HUES48 (cell line): ENCODE measurements around the gene SPEG.

ENCODE experiments used
- H3K27ac ChIP-seq: one replicate; pipeline ENCODE4 v1.7.0; 2013; ENCODE audit warnings: low read depth, low read length, inconsistent platforms
- H3K27me3 ChIP-seq: 2 replicates; pipeline ENCODE4 v1.6.1; 2013; ENCODE audit warnings: mild to moderate bottlenecking, low read length; ENCODE audit not compliant: control insufficient read depth, insufficient read depth
- H3K36me3 ChIP-seq: 2 replicates; pipeline ENCODE4 v1.6.1; 2013; ENCODE audit warnings: low read length; ENCODE audit not compliant: control insufficient read depth, insufficient read depth
- H3K4me1 ChIP-seq: 2 replicates; pipeline ENCODE4 v1.6.1; 2013; ENCODE audit warnings: mild to moderate bottlenecking, low read length; ENCODE audit not compliant: control insufficient read depth, insufficient read depth
- H3K4me3 ChIP-seq: 2 replicates; pipeline ENCODE4 v1.5.1; 2013; ENCODE audit warnings: mild to moderate bottlenecking, low read depth, low read length
- H3K9ac ChIP-seq: 2 replicates; pipeline ENCODE4 v1.6.1; 2013; ENCODE audit warnings: mild to moderate bottlenecking, low read depth, low read length, moderate library complexity
- H3K9me3 ChIP-seq: 2 replicates; pipeline ENCODE4 v1.6.1; 2013; ENCODE audit warnings: low read length; ENCODE audit not compliant: control insufficient read depth, insufficient read depth

SPEG gene

DNA sequence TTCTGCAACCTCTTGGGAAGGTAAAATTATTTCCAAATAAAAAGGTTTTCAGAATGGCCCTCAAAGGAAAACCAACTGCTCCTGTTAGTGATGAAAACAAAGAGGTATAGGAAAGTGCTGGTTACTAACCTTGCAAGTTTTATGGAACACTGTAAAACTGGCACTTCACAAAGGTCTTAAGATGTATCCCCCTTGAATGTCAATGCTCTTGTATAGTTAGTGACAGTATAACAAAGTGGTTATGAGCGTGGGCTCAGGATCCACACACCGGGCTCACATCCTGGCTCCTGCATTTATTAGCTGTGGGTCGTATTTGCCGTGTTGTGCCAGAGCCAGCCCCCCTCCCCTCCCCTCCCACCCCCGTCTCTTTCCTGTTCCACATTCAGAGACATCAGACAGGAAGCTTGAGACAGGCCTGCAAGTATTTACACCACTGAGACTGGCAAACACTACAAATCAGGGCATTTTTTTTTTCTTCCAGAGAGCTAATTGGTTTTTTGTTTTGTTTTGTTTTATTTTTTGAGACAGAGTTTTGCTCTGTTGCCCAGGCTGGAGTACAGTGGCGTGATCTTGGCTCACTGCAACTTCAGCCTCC is 37.7 kb upstream of the SPEG start:
- Histone ChIP-seq H3K9me3 (no peaks in the 10 kb centered on the region), H3K27me3 (no peaks in the 10 kb centered on the region), H3K4me3 (no peak overlapping the region), H3K27ac (no peak overlapping the region), H3K36me3 (no peaks in the 10 kb centered on the region), H3K9ac (no peak overlapping the region), H3K4me1 (peaks cover 4% of the 10 kb centered on the region; the same call in 1 of the 2 replicates)

GRCh38 chr2:219398721-219399363 is 35.8 kb upstream of the SPEG start:
- Histone ChIP-seq H3K27ac (no peak overlapping the region), H3K36me3 (no peaks in the 10 kb centered on the region), H3K27me3 (no peaks in the 10 kb centered on the region; the same call in 1 of the 2 replicates)

DNA sequence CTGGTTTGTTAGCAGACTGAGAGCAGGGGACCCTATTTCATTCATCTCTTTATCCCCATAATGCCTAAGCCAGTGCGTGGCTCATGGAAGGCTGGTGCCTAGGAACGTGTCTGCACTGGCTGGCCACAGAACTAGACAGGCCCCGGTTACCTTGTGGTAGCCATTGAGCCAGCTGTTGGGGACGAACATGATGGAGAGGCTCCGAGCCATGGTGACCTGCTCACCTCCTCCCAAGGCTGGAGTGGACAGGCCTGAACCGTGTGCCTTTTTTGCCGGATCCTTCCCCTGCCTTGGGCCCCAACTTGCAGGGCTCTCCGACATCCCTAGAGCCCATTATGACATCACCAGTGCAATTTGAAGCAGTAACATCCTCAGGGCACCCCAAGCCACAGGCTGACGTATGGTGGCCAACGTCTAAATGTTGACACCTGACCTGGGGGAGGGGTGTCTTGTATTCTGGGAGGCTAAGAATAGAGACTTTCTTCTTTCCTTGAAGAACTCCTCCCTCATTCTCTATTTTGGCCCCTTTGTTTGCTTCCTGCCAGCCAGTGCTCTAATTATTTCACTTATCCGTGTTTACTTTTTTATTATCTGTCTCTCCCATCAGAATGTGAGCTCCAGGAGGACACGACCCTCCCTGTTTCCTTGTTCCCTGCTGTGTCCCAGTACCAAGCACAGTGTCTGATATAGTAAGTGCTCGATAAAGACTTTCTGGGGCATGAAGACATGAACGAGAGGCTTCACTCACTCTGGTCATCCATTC is 34.7 kb upstream of the SPEG start:
- Histone ChIP-seq H3K4me3 (no peak overlapping the region), H3K36me3 (no peaks in the 10 kb centered on the region), H3K9ac (no peak overlapping the region), H3K4me1 (peaks cover 10% of the 10 kb centered on the region), H3K27me3 (no peaks in the 10 kb centered on the region; the same call in 1 of the 2 replicates), H3K27ac (no peak overlapping the region), H3K9me3 (no peaks in the 10 kb centered on the region)

More at GRCh38 chr2:219398721-219399363, 35.8 kb upstream of the SPEG start:
- no peaks in the 10 kb centered on the region for H3K9me3 ChIP-seq
- H3K9ac ChIP-seq = no peak overlapping the region
- peaks cover 10% of the 10 kb centered on the region for H3K4me1 ChIP-seq
- H3K4me3 ChIP-seq = no peak overlapping the region

DNA sequence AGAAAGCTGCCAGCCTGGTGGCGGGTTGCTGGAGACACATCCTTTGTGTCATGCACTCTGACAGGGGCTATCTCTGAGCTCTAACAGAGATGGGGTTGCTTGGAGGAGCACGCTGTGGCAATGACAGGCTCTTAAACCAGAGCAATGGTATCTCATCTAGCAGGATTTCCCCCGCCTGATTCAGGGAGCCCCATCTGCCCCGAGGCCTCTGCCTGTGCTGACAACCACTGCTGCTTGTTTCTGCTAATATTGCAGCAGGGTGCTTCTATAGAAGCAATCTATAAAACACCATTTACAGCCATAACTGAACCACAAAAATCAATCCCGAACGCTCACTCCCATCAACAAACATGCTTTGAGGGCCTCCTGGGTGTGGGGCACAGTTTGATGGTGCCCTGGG is 34.1 kb upstream of the SPEG start:
- H3K27me3 ChIP-seq = no peaks in the 10 kb centered on the region; the same call in 1 of the 2 replicates
- no peak overlapping the region for H3K9ac ChIP-seq
- H3K9me3 ChIP-seq = no peaks in the 10 kb centered on the region
- no peak overlapping the region for H3K4me3 ChIP-seq
- no peaks in the 10 kb centered on the region for H3K36me3 ChIP-seq
- H3K27ac ChIP-seq = no peak overlapping the region
- peaks cover 10% of the 10 kb centered on the region for H3K4me1 ChIP-seq

DNA sequence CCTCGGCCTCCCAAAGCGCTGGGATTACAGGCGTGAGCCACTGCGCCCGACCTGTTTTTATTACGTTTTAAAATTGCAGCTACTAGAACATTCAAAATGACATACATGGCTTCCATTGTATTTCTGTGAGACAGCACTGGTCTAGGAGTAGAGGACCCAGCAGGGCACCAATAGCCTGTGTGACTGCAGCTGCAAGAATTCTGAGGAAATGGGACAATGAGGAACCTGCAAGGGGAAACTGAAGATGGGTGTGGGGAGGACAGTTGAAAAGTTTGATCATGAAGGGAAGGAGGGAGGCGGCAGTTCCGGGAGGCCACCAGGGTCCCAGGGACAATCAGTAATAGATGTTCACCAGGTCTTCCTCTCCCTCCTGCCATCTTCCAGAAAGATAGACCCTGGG is 33.0 kb upstream of the SPEG start:
- Histone ChIP-seq H3K9me3 (no peaks in the 10 kb centered on the region), H3K9ac (no peak overlapping the region), H3K36me3 (no peaks in the 10 kb centered on the region), H3K4me3 (no peak overlapping the region), H3K27me3 (no peaks in the 10 kb centered on the region; the same call in 1 of the 2 replicates), H3K27ac (no peak overlapping the region), H3K4me1 (peaks cover 10% of the 10 kb centered on the region)

GRCh38 chr2:219402665-219403515 is 31.8 kb upstream of the SPEG start:
- H3K27ac ChIP-seq = no peak overlapping the region
- no peak overlapping the region for H3K9ac ChIP-seq
- no peaks in the 10 kb centered on the region; the same call in 1 of the 2 replicates for H3K27me3 ChIP-seq
- H3K4me3 ChIP-seq = no peak overlapping the region
- peaks cover 10% of the 10 kb centered on the region for H3K4me1 ChIP-seq
- no peaks in the 10 kb centered on the region for H3K9me3 ChIP-seq
- H3K36me3 ChIP-seq = no peaks in the 10 kb centered on the region

DNA sequence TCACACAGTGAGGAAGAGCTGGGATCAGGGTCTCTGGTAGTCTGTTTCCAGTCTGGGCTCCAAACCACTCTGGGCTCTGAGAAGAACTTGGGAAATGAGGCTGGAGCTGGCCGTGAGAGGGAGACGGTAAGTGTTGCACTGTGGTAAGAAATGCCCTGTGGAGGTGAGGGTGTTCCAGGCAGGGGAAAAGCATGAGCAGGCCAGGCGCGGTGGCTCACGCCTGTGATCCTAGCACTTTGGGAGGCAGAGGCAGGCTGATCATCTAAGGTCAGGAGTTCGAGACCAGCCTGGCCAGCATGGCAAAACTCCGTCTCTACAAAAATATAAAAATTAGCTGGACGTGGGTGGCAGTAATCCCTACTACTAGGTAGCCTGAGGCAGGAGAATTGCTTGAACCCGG is 30.8 kb upstream of the SPEG start:
- Histone ChIP-seq H3K4me1 (peaks cover 10% of the 10 kb centered on the region), H3K36me3 (no peaks in the 10 kb centered on the region), H3K9ac (no peak overlapping the region), H3K27me3 (no peaks in the 10 kb centered on the region; the same call in 1 of the 2 replicates), H3K27ac (no peak overlapping the region), H3K9me3 (no peaks in the 10 kb centered on the region), H3K4me3 (no peak overlapping the region)

- H3K4me3 ChIP-seq = no peak overlapping the region
- H3K4me1 ChIP-seq = peaks cover 8% of the 10 kb centered on the region
- no peak overlapping the region for H3K27ac ChIP-seq
- no peak overlapping the region for H3K9ac ChIP-seq
- H3K36me3 ChIP-seq = no peaks in the 10 kb centered on the region
- H3K9me3 ChIP-seq = no peaks in the 10 kb centered on the region
- H3K27me3 ChIP-seq = no peaks in the 10 kb centered on the region; the same call in 1 of the 2 replicates
These were observed 30.2 kb upstream of the SPEG start for GRCh38 chr2:219404291-219404910.

DNA sequence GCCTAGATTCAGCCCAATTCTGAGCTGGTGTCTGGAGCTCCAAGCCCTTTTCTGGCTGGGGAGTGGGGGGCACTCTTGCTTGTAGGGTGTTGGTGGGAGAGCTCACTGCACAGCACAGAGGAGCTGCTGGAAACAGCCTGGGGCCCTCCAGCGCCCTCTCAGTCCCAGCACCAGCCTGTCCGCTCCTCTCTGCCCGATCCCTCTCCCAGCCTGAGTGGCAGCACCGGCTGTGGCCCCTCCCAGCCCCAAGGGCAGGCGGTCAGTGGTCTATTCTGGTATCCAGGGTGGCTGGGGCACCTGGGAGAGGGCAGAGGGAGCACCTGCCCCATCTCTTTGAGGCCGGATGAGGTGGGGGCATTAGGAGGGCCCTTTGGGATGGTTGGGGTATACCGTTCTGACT is 29.7 kb upstream of the SPEG start:
- no peaks in the 10 kb centered on the region; the same call in 1 of the 2 replicates for H3K27me3 ChIP-seq
- peaks cover 7% of the 10 kb centered on the region; the same call in 1 of the 2 replicates for H3K4me1 ChIP-seq
- H3K9ac ChIP-seq = no peak overlapping the region
- no peak overlapping the region for H3K27ac ChIP-seq
- H3K4me3 ChIP-seq = no peak overlapping the region
- no peaks in the 10 kb centered on the region for H3K36me3 ChIP-seq
- H3K9me3 ChIP-seq = no peaks in the 10 kb centered on the region

DNA sequence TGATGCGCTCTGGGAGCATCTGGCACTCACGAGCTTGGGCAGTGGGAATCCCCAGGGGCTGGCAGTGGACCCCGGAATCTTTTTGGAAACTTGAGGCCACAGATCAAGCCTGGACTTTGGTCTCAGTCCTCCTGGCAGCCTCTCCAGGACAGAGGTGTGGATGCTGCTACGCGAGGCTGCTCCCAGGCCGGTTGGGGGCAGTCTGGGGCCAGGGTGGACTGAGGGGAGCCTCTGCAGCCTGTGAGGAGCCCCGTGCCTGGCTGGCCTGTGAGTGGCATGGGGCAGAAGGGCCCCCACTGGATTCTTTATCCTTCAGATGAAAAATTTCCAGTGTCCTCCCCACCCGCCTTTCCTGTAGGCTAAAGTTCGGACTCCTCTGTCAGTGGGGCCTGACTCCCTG is 29.2 kb upstream of the SPEG start:
- H3K4me1 ChIP-seq = peaks cover 7% of the 10 kb centered on the region; the same call in 1 of the 2 replicates
- no peaks in the 10 kb centered on the region for H3K36me3 ChIP-seq
- H3K4me3 ChIP-seq = no peak overlapping the region
- H3K9ac ChIP-seq = no peak overlapping the region
- H3K9me3 ChIP-seq = no peaks in the 10 kb centered on the region
- no peak overlapping the region for H3K27ac ChIP-seq
- no peaks in the 10 kb centered on the region; the same call in 1 of the 2 replicates for H3K27me3 ChIP-seq
